Endothelial cell of umbilical vein (primary cell): ENCODE measurements around the gene GRID1. TPM values are rescaled to one million over a fixed set of nuclear protein-coding genes. Genes with fewer than 3 reads are reported as not detected.

Experiments
- BruUV-seq: library from RNA; stranded (reverse); fragments of 400-500 nt; replicated peaks from 2 replicates; lab custom pipeline; 2021; lab: Mats Ljungman, UMichigan
- CTCF ChIA-PET: fragments of 300-600, 350-600 bp; sonication (Branson Sonifier 250); formaldehyde crosslinking; loops from one replicate; lab custom pipeline; 2021; ENCODE audit warnings: antibody characterized with exemption, inconsistent platforms; lab: Charles Lee
- POLR2A ChIA-PET: fragments of 300-600, 350-600 bp; sonication (Branson Sonifier 250); formaldehyde crosslinking; loops from one replicate; lab custom pipeline; 2021; ENCODE audit warnings: antibody characterized with exemption, inconsistent platforms; lab: Charles Lee
- DNase-seq: peaks from one replicate; pipeline ENCODE4 v3.0.0-alpha.2; 2011; ENCODE audit warnings: low read depth, low spot score
- FAIRE-seq: peaks from 2 replicates; lab custom pipeline; 2011; peaks lifted over from hg19 to GRCh38; lab: Jason Lieb, UNC
- H2AFZ ChIP-seq: 2 replicates; pipeline ENCODE4 v1.6.0; 2012; ENCODE audit warnings: low read depth, low read length, control low read depth, inconsistent platforms
- H3K27ac ChIP-seq: 2 replicates; pipeline ENCODE4 v1.5.1; 2011; ENCODE audit warnings: low read depth, mild to moderate bottlenecking, control low read depth, low read length, moderate library complexity; ENCODE audit not compliant: insufficient read depth
- H3K27me3 ChIP-seq, 2 experiments: 2 replicates each; pipeline versions ENCODE4 v1.6.0 to v1.6.1; 2011; ENCODE audit warnings: low read length in 2 of 2, mixed read lengths in 1 of 2; ENCODE audit not compliant: control insufficient read depth in 2 of 2, insufficient read depth in 2 of 2
- H3K36me3 ChIP-seq, 2 experiments: 2 replicates in 1 of 2; 3 replicates in 1 of 2; pipeline ENCODE4 v1.5.1; 2011; ENCODE audit warnings: low read length in 2 of 2, mild to moderate bottlenecking in 1 of 2, moderate library complexity in 1 of 2; ENCODE audit not compliant: control insufficient read depth in 2 of 2, insufficient read depth in 2 of 2; ENCODE audit errors: extremely low read depth in 1 of 2
- H3K4me1 ChIP-seq: 3 replicates; pipeline ENCODE4 v1.5.1; 2011; ENCODE audit warnings: mild to moderate bottlenecking, low read length; ENCODE audit not compliant: control insufficient read depth, insufficient read depth; ENCODE audit errors: extremely low read depth
- H3K4me2 ChIP-seq: 2 replicates; pipeline ENCODE4 v1.6.1; 2011; ENCODE audit warnings: low read length, control low read depth, mixed read lengths; ENCODE audit not compliant: insufficient read depth
- H3K4me3 ChIP-seq, 3 experiments: fragments of 200-600 bp in 1 of 3; sonication (generic), shearing (Covaris generic) in 1 of 3; replicated peaks in 1 of 3; 2 replicates each; pipeline ENCODE4 v1.5.1; 2011 to 2016; ENCODE audit warnings: control low read depth in 3 of 3, low read length in 3 of 3, mild to moderate bottlenecking in 2 of 3, inconsistent platforms in 1 of 3, low read depth in 1 of 3, moderate library complexity in 1 of 3; ENCODE audit not compliant: insufficient read depth in 1 of 3
- H3K79me2 ChIP-seq: 2 replicates; pipeline ENCODE4 v1.6.0; 2012; ENCODE audit warnings: low read length, inconsistent platforms; ENCODE audit not compliant: control insufficient read depth, insufficient read depth
- H3K9ac ChIP-seq: replicated peaks from 2 replicates; pipeline ENCODE3; 2011; ENCODE audit warnings: low read length, control low read depth; ENCODE audit not compliant: insufficient read depth; ENCODE audit errors: extremely low read depth
- H3K9me1 ChIP-seq: replicated peaks from 3 replicates; pipeline ENCODE4 v1.6.0; 2011; ENCODE audit warnings: mild to moderate bottlenecking, low read length; ENCODE audit not compliant: control insufficient read depth, insufficient read depth; ENCODE audit errors: extremely low read depth
- H3K9me3 ChIP-seq: replicated peaks from 2 replicates; pipeline ENCODE4 v1.5.1; 2012; ENCODE audit warnings: low read length, inconsistent platforms; ENCODE audit not compliant: control insufficient read depth, insufficient read depth
- H4K20me1 ChIP-seq: replicated peaks from 2 replicates; pipeline ENCODE3; 2011; ENCODE audit warnings: mild to moderate bottlenecking, low read length; ENCODE audit not compliant: control insufficient read depth, insufficient read depth; ENCODE audit errors: extremely low read depth
- CTCF ChIP-seq, 2 donors: IDR thresholded peaks; 1 replicate in 1 of 2; 2 replicates in 1 of 2; pipeline ENCODE4 v1.5.1; 2011; ENCODE audit warnings: low read length in 2 of 2, mild to moderate bottlenecking in 2 of 2, moderate library complexity in 2 of 2, control low read depth in 1 of 2, inconsistent platforms in 1 of 2, low read depth in 1 of 2; ENCODE audit not compliant: insufficient read depth in 1 of 2; ENCODE audit errors: extremely low read depth in 1 of 2
- EZH2 ChIP-seq: IDR thresholded peaks from 2 replicates; pipeline ENCODE4 v1.6.1; 2012; ENCODE audit warnings: borderline replicate concordance, low read depth, mild to moderate bottlenecking, moderate library complexity, low read length, inconsistent platforms; ENCODE audit not compliant: severe bottlenecking
- FOS ChIP-seq: IDR thresholded peaks from 2 replicates; pipeline ENCODE4 v1.6.1; 2011; ENCODE audit warnings: mild to moderate bottlenecking, low read length, moderate library complexity, borderline replicate concordance; ENCODE audit not compliant: insufficient read depth
- GATA2 ChIP-seq: IDR thresholded peaks from 2 replicates; pipeline ENCODE4 v1.7.0; 2011; ENCODE audit warnings: low read depth, mild to moderate bottlenecking, moderate library complexity, mixed read lengths, low read length; ENCODE audit not compliant: insufficient read length, insufficient read depth
- JUN ChIP-seq: IDR thresholded peaks from 2 replicates; pipeline ENCODE4 v1.6.1; 2011; ENCODE audit warnings: borderline replicate concordance, low read depth; ENCODE audit not compliant: insufficient read length, insufficient read depth
- MAX ChIP-seq: IDR thresholded peaks from 2 replicates; pipeline ENCODE4 v1.6.1; 2011; ENCODE audit not compliant: insufficient read depth, insufficient read length
- MYC ChIP-seq: IDR thresholded peaks from one replicate; pipeline ENCODE4 v1.6.1; 2011; ENCODE audit warnings: mild to moderate bottlenecking, low read depth, low read length
- POLR2A ChIP-seq: IDR thresholded peaks from 2 replicates; pipeline ENCODE4 v1.6.1; 2012; ENCODE audit warnings: low read depth, mild to moderate bottlenecking, control low read depth, low read length
- POLR2AphosphoS5 ChIP-seq: IDR thresholded peaks from 2 replicates; pipeline ENCODE4 v1.6.1; 2012; ENCODE audit warnings: low read depth, mild to moderate bottlenecking, control low read depth, low read length, moderate library complexity; ENCODE audit not compliant: insufficient read depth
- dilution Hi-C: fragments of 300-500 bp; cut with MboI; formaldehyde crosslinking; loops from one replicate; pipeline ENCODE4 v1.15.0; 2019; ENCODE audit warnings: low sequenced_read_pairs; ENCODE audit not compliant: extremely low pct_ligation_motif_present
- intact Hi-C: fragments of 100-400 bp; cut with micrococcal nuclease; formaldehyde crosslinking; loops from one replicate; pipeline ENCODE4 v1.10.0; 2022
- polyA plus RNA-seq, 4 experiments: library from polyadenylated mRNA; depleted of rRNA in 3 of 4; stranded (reverse) in 3 of 4; unstranded in 1 of 4; fragments of >200 nt; gene quantifications; 2 replicates each; pipeline versions ENCODE4 v1.2.1 to v1.2.3, GENCODE V29; 2011 to 2012; ENCODE audit warnings: missing spikeins in 1 of 4
- total RNA-seq: library from RNA; stranded (reverse); gene quantifications from 2 replicates; pipeline ENCODE4 v1.2.3, GENCODE V29; 2021

GRID1 gene
- total and polyA plus RNA-seq, 2 donors (not counting 3 experiments of a cell fraction or from before 2014, with no cell fraction given) = not detected

- Histone ChIP-seq H2AFZ (no peak overlapping the region), H4K20me1 (no peaks in the 10 kb centered on the region), H3K36me3 (no peaks in the 10 kb centered on the region), H3K27me3 (no peaks in the 10 kb centered on the region), H3K27ac (no peak overlapping the region), H3K4me1 (no peaks in the 10 kb centered on the region), H3K9me1 (no peaks in the 10 kb centered on the region), H3K4me3 (no peak overlapping the region), H3K79me2 (no peaks in the 10 kb centered on the region), H3K9ac (no peak overlapping the region), H3K9me3 (no peaks in the 10 kb centered on the region), H3K4me2 (no peak overlapping the region)
- dilution Hi-C loops (no loop called here), intact Hi-C loops (no loop called here)
- DNase-seq (no peak), FAIRE-seq (no peak)
- ChIA-PET CTCF (no interaction called here), POLR2A (no interaction called here)
- TF ChIP-seq GATA2 = no peak
- TF ChIP-seq CTCF (IDR thresholded peaks at IDR 0.05; ENCODE audit: extremely low read depth in 1 of 2, insufficient read depth in 1 of 2, low read depth in 1 of 2, low read length in 2 of 2) = no peak
- no peak for TF ChIP-seq EZH2
- no peak for TF ChIP-seq JUN
- TF ChIP-seq MAX = no peak
- no peak for TF ChIP-seq MYC
- TF ChIP-seq POLR2A = no peak
- no peak for TF ChIP-seq POLR2AphosphoS5
- no peak for TF ChIP-seq FOS
- no TSS peak for BruUV-seq
These were observed 63.0 kb downstream of the GRID1 start for GRCh38 chr10:86303626-86304025.
